ENCODE data around the gene NLK. TPM values are rescaled to one million over a fixed set of nuclear protein-coding genes. Genes with fewer than 3 reads are reported as not detected.

The NLK gene
- total RNA-seq, 2 experiments from 2014 or later, result 18.1 to 27.8 TPM

DNA sequence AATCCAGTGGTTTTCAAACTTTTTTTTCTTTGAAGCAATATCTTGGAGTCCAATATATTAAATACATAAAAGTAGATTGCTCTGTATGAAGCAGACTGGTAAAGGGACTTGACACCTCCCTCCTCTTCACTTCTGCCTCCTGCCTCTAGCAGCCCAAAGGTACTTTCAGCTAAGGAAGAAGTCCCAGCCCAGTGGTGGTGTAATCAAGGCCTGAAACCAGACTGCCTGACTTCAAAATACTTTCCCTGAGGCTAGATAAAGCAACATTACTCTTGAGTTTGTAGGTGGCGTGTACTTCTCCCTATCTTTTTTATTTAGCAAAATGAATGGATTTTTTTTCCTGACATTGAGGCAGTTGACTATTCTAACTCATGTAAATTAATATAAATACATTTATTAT, 154.2 kb downstream of the NLK start:
- ChIA-PET CTCF (ENCODE audit: unreplicated experiment) (no interaction called here), POLR2A (no interaction called here)
- Histone ChIP-seq H3K4me1 (ENCODE audit: insufficient read depth, low read length, poor library complexity, severe bottlenecking) (no peaks in the 10 kb centered on the region), H3K4me3 (ENCODE audit: low read depth, low read length, poor library complexity, severe bottlenecking) (no peak overlapping the region), H3K4me2 (ENCODE audit: low read length) (no peak overlapping the region), H3K9me2 (ENCODE audit: insufficient read depth, low read length) (no peaks in the 10 kb centered on the region), H3K79me2 (ENCODE audit: insufficient read depth, low read depth, low read length) (no peaks in the 10 kb centered on the region), H3K36me3 (ENCODE audit: insufficient read depth, low read length) (peaks cover 20% of the 10 kb centered on the region; the same call in 1 of the 2 replicates), H3K27ac (ENCODE audit: low read depth, low read length, poor library complexity, severe bottlenecking) (no peak overlapping the region), H2AFZ (ENCODE audit: low read length) (no peak overlapping the region), H3K9me3 (ENCODE audit: low read length) (no peaks in the 10 kb centered on the region), H4K20me1 (ENCODE audit: insufficient read depth, low read length) (no peaks in the 10 kb centered on the region)
- no TSS peak for BruUV-seq (replicated peaks)
- TF ChIP-seq, protein P1, sequence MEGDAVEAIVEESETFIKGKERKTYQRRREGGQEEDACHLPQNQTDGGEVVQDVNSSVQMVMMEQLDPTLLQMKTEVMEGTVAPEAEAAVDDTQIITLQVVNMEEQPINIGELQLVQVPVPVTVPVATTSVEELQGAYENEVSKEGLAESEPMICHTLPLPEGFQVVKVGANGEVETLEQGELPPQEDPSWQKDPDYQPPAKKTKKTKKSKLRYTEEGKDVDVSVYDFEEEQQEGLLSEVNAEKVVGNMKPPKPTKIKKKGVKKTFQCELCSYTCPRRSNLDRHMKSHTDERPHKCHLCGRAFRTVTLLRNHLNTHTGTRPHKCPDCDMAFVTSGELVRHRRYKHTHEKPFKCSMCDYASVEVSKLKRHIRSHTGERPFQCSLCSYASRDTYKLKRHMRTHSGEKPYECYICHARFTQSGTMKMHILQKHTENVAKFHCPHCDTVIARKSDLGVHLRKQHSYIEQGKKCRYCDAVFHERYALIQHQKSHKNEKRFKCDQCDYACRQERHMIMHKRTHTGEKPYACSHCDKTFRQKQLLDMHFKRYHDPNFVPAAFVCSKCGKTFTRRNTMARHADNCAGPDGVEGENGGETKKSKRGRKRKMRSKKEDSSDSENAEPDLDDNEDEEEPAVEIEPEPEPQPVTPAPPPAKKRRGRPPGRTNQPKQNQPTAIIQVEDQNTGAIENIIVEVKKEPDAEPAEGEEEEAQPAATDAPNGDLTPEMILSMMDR (conservative IDR thresholded peaks at IDR 0.05; ENCODE audit: low read length), result no peak
- no peak for TF ChIP-seq EZH2phosphoT487 (IDR thresholded peaks at IDR 0.05; ENCODE audit: borderline replicate concordance, low read depth, low read length)
- DNase-seq (ENCODE audit: low spot score), result no peak
- intact Hi-C loops (cut with micrococcal nuclease; ENCODE audit: unreplicated experiment), result loop anchor here (10.0 kb wide), 2 partner anchors 58 to 222 kb away; no protein-coding TSS in a partner anchor

DNA sequence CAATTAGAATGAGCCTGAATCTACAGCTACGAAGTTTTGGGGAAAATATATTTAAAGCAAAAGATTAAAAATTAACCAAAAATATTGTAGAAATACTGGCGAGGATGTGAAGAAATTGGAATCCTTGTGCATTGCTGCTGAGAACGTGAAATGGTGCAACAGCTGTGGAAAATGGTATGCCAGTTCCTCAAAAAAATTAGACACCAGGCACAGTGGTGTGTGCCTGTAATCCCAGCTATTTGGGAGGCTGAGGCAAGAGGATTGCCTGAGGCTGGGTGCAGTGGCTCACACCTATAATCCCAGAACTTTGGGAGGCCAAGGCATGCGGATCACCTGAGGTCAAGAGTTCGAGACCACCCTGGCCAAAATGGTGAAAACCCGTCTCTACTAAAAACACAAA, 156.6 kb downstream of the NLK start:
- Histone ChIP-seq H3K4me3 (ENCODE audit: low read depth, low read length, poor library complexity, severe bottlenecking) (no peak overlapping the region), H3K4me2 (ENCODE audit: low read length) (no peak overlapping the region), H3K4me1 (ENCODE audit: insufficient read depth, low read length, poor library complexity, severe bottlenecking) (no peaks in the 10 kb centered on the region), H3K9me2 (ENCODE audit: insufficient read depth, low read length) (no peaks in the 10 kb centered on the region), H4K20me1 (ENCODE audit: insufficient read depth, low read length) (no peaks in the 10 kb centered on the region), H2AFZ (ENCODE audit: low read length) (no peak overlapping the region), H3K36me3 (ENCODE audit: insufficient read depth, low read length) (peaks cover 17% of the 10 kb centered on the region; the same call in 1 of the 2 replicates), H3K27ac (ENCODE audit: low read depth, low read length, poor library complexity, severe bottlenecking) (no peak overlapping the region), H3K9me3 (ENCODE audit: low read length) (no peaks in the 10 kb centered on the region), H3K79me2 (ENCODE audit: insufficient read depth, low read depth, low read length) (no peaks in the 10 kb centered on the region)
- BruUV-seq (replicated peaks), result no TSS peak
- TF ChIP-seq EZH2phosphoT487 (IDR thresholded peaks at IDR 0.05; ENCODE audit: borderline replicate concordance, low read depth, low read length), result no peak
- TF ChIP-seq, protein P1 (conservative IDR thresholded peaks at IDR 0.05; ENCODE audit: low read length), result no peak
- no peak for DNase-seq (ENCODE audit: low spot score)
- ChIA-PET POLR2A (no interaction called here), CTCF (ENCODE audit: unreplicated experiment) (no interaction called here)
- intact Hi-C loops (cut with micrococcal nuclease; ENCODE audit: unreplicated experiment), result loop anchor here (10.0 kb wide), 2 partner anchors 56 to 224 kb away; no protein-coding TSS in a partner anchor

DNA sequence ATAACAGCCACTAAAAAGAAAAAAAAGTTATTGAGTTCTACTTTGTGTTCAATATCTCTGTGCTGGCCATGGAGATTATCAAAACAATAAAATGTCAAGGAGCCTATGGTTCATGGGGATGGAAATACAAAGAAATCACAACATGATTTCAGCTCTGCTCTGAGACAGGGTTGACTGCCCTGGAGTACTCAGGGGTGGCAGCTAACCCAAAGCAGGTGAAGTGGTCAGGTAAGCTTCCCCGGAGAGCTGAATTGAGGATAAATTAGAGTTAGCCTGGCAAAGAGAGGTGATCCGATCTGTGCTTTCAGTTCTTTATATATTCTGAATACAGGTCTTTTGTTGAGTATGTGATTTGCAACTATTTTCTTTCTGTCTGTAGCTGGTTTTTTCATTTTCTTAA, 157.3 kb downstream of the NLK start:
- ChIA-PET CTCF (ENCODE audit: unreplicated experiment) (no interaction called here), POLR2A (no interaction called here)
- H3K4me3 ChIP-seq (ENCODE audit: low read depth, low read length, poor library complexity, severe bottlenecking), result no peak overlapping the region
- H3K4me1 ChIP-seq (ENCODE audit: insufficient read depth, low read length, poor library complexity, severe bottlenecking), result no peaks in the 10 kb centered on the region
- peaks cover 14% of the 10 kb centered on the region; the same call in 1 of the 2 replicates for H3K36me3 ChIP-seq (ENCODE audit: insufficient read depth, low read length)
- no peak overlapping the region for H3K27ac ChIP-seq (ENCODE audit: low read depth, low read length, poor library complexity, severe bottlenecking)
- intact Hi-C loops (cut with micrococcal nuclease; ENCODE audit: unreplicated experiment), result loop anchor here (10.0 kb wide), 2 partner anchors 55 to 225 kb away; no protein-coding TSS in a partner anchor
- H4K20me1 ChIP-seq (ENCODE audit: insufficient read depth, low read length), result no peaks in the 10 kb centered on the region
- no peak for DNase-seq (ENCODE audit: low spot score)
- TF ChIP-seq, protein P1 (conservative IDR thresholded peaks at IDR 0.05; ENCODE audit: low read length), result no peak
- no peak for TF ChIP-seq EZH2phosphoT487 (IDR thresholded peaks at IDR 0.05; ENCODE audit: borderline replicate concordance, low read depth, low read length)
- no TSS peak for BruUV-seq (replicated peaks)
- H3K4me2 ChIP-seq (ENCODE audit: low read length), result no peak overlapping the region
- H3K9me2 ChIP-seq (ENCODE audit: insufficient read depth, low read length), result no peaks in the 10 kb centered on the region
- no peaks in the 10 kb centered on the region for H3K9me3 ChIP-seq (ENCODE audit: low read length)
- H2AFZ ChIP-seq (ENCODE audit: low read length), result no peak overlapping the region
- no peaks in the 10 kb centered on the region for H3K79me2 ChIP-seq (ENCODE audit: insufficient read depth, low read depth, low read length)

All from OCI-LY7 (cell line).